Muscle layer of duodenum (tissue), 2 donors: ENCODE measurements around the gene RBM4B.

Experiments
- H3K27ac ChIP-seq: one replicate; pipeline ENCODE4 v1.7.0; 2013; ENCODE audit warnings: mild to moderate bottlenecking, low read length
- H3K27me3 ChIP-seq: one replicate; pipeline ENCODE4 v1.7.0; 2013; ENCODE audit warnings: low read depth, mild to moderate bottlenecking, control low read depth, low read length
- H3K36me3 ChIP-seq, 2 donors: one replicate each; pipeline ENCODE4 v1.7.0; 2013; ENCODE audit warnings: low read length in 2 of 2, control low read depth in 1 of 2, mild to moderate bottlenecking in 1 of 2; ENCODE audit not compliant: insufficient read depth in 2 of 2, control insufficient read depth in 1 of 2
- H3K4me1 ChIP-seq, 2 donors: one replicate each; pipeline ENCODE4 v1.7.0; 2013; ENCODE audit warnings: low read length in 2 of 2, mild to moderate bottlenecking in 2 of 2, control low read depth in 1 of 2, moderate library complexity in 1 of 2; ENCODE audit not compliant: insufficient read depth in 2 of 2, control insufficient read depth in 1 of 2
- H3K4me3 ChIP-seq, 2 donors: one replicate each; pipeline ENCODE4 v1.7.0; 2013; ENCODE audit warnings: low read length in 2 of 2, low read depth in 1 of 2, mild to moderate bottlenecking in 1 of 2
- H3K9me3 ChIP-seq, 2 donors: one replicate each; pipeline ENCODE4 v1.7.0; 2013; ENCODE audit warnings: low read length in 2 of 2, control low read depth in 1 of 2, mild to moderate bottlenecking in 1 of 2; ENCODE audit not compliant: control insufficient read depth in 1 of 2
- donor health status: healthy.

Gene RBM4B

GRCh38 chr11:66616379-66617154 is 61.1 kb downstream of the RBM4B start, which contains the start of gene RBM14:
RBM14 (plus strand) TSS chr11:66616630; CDS start chr11:66616721, 91 bp downstream.
- peaks cover 10 to 33% of the 10 kb centered on the region in 2 donors for H3K4me1 ChIP-seq
- H3K9me3 ChIP-seq = no peaks in the 10 kb centered on the region

More at GRCh38 chr11:66616379-66617154, 61.1 kb downstream of the RBM4B start, which contains the start of gene RBM14:
- H3K27ac ChIP-seq = peak within 1 kb of the TSS; percentile 84
- no peaks in the 10 kb centered on the region for H3K27me3 ChIP-seq
- H3K36me3 ChIP-seq = peaks cover 0 to 4% of the 10 kb centered on the region in 2 donors
- peak within 1 kb of the TSS; percentile 86 to 91 for H3K4me3 ChIP-seq
